Activated CD8-positive, alpha-beta memory T cell treated with anti-CD3 and anti-CD28 coated beads, Interleukin-2, amount 50 U/mL, for 1 hour (primary cell): ENCODE results near the gene GPR179.

ENCODE experiments used
- DNase-seq: peaks from one replicate; pipeline ENCODE4 v3.0.0-alpha.2; 2020; ENCODE audit errors: extremely low read depth

GPR179 gene

DNA sequence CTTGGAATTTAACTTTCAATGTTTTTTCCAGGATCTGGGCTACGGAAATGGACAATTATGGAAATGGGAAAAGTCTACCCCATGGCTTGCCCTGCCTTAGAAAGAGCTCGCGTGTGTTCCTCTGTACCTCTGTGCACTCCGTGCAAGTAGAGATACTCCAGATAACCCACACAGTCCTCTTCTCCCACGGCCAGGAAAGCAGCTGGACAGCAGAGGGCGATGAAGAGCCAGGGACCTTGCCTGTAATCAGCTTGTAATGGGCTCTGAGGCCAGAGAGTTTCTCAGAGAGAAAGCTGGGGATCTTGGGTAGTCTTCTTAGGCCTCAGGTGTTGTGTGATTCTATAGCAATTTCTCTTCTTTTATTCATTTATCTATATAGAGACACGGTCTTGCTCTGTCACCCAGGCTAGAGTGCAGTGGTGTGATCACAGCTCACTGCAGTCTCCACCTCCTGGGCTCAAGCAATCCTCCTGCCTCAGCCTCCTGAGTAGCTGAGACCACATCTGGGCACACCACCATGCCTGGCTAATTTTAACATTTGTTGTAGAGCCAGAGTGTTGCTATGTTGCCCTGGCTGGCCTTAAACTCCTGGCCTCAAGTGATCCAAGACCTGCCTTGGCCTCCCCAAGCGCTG is 5.5 kb upstream of the GPR179 start:
- peak; percentile 54 for DNase-seq

DNA sequence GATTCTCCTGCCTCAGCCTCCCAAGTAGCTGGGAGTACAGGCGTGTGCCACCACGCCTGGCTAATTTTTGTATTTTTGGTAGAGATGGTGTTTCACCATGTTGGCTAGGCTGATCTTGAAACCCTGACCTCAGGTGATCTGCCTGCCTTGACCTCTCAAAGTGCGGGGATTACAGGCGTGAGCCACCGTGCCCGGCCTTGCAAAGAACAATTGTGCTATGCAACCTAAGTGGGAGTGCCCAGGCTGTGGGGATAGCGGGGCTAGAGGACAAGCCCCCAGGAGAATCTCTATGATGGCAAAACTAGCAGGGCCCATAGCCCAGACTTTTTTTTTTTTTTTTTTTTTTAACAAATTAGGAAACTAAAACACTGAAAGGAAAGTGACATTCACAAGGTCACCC is 2.0 kb upstream of the GPR179 start:
- DNase-seq, result no peak

DNA sequence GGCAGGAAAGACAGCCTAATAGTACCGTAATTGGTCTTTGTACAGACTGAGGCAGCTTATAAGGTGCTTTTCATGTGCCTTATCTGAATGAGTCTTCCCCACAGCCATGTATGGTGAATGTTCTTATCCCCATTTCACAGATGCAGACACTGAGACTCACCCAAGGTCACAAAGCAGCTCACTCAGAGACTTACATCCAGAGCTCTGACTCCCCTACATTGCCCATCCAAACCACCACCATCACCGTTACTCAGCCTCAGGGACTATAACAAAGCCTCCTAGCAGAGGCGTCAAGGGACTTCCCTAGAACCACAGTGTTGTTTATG is 627 bp upstream of the GPR179 start:
- DNase-seq, result no peak

DNA sequence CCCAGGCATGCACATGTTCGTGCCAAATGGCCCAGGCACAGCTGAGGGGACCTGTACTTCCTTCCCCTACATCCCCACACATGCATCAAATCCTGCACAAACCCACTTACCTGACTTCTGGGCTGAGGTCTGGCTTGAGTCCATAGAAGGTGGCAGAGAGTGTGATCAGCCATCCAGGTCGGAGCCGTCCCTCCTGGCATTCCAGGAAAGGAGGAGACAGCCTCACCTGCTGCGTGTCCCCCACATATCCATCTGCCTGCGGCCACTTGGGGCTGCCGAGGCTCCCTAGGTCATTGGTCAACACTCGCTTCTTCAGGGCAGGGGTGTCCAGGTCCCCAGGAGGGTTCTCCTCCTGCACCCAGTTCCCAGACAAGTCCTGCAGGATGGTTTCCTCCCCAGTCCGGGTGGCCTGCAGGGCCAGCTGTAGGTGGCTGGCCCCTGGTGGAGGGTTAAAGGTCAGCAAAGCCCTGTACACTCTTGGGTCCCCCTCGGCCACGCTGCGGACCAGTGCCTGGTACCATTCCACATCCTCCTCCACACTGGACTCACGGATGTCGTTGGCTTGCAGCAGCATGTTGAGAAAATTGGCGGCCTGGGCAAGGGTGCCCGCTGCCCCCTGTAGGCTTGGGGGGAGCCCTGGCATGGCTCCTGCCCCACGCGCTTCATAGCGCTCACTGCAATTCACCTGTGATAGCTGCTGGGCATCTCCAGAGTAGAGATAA is 709 bp downstream of the GPR179 start:
- DNase-seq, result no peak

DNA sequence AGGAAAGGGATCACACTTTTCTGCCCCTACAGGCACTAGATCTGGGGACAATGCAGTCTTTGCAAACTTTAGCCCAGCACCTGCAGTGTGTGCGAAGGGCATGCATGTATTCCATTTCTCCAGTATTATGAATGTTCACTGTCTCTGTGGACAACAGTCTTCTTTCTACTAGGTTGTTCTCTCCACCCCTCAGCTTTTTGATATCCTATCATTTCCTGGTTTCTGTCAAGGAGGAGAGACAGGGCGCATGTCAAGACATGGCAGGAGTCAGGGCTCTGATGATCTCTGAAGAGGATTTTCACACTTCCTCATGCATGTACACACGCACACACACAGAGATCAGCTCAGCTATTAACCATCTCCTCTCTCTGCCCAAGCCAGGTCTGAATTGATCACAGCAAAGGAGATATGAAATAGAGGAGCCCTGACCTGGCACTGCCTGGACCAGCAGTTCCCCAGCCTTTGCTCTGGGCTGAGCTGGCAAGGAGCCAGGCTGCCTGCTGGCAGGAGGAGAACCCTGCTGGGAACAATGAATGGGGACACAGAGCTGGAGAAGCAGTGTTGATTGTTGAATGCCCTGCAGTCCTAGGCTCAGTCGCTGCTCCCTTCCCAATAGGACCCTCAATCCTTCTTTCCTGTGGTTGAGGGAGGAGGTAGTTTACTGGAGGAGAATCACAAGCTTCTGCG is 2.6 kb downstream of the GPR179 start:
- DNase-seq, result no peak

DNA sequence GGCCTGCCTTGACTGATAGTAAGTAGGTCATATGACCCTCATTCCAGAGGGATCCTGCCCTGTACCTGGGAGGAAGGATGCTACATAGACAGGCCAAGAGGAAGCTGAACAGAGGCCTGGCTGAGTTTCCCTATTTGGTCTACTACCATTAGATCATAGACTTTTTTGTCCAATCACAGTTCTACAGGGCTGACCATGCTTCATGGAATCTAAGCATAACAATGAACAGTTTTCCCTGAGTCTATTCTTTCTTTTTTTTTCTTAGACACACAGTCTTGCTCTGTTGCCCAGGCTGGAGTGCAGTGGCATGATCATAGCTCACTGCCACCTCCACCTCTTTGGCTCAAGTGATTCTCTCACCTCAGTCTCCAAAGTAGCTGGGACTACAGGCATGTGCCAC is 3.9 kb downstream of the GPR179 start:
- no peak for DNase-seq

DNA sequence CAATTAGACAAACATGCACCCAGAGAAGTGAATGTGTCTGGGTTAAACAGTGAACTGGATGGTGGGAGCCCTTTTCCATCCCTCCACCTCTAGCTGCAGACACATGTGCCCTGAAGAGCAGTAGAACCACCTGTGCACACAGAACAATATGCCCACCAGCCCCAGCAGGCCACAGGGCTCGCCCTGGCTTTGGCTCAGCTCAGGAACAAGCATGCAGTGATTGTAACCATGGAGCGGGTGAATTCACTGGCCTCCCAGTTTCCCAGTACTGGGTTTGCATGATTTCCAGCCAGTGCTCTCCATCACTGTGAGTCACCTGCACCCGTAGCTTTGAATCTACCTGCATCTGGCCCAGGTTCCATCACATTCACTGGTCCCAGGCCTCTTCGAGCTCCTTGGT is 5.2 kb downstream of the GPR179 start:
- no peak for DNase-seq

DNA sequence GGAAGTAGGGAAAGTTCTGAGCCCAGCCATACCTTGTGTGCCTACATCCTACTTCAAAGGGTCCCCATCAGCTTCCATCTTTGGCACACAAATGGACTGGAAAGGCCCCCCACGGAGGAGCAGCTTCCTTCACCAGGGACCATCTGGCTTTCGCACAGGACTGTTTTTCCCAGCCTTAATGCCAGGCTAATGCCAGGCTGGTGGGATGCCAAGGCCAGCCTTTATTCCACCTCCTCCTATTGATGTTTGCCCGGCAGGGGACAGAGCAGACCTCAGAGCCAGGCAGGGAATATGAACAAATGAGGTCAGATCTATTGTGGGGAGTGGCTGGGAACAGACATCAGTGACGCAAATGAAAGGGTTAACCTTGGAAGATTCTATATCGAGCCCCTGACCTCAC is 5.7 kb downstream of the GPR179 start:
- DNase-seq, result no peak

DNA sequence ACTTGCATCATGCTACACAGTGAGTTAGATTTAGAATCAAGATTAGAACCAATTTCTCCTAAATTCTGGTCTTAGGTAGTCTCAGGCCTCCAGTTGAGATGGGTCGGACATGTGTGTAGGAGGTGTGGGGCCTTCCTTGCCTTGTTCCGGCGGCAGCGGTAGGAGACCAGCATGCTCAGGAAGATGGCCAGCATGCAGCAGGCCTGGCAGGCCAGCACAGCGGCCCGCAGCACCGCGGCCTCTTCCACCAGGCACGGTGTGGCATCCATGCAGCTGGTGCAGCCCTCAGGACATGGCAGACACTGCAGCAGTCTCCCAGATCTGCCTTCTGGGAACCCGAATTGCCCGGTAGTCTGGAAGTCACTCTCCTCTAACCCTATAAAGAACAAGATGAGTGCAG is 6.9 kb downstream of the GPR179 start:
- no peak for DNase-seq

DNA sequence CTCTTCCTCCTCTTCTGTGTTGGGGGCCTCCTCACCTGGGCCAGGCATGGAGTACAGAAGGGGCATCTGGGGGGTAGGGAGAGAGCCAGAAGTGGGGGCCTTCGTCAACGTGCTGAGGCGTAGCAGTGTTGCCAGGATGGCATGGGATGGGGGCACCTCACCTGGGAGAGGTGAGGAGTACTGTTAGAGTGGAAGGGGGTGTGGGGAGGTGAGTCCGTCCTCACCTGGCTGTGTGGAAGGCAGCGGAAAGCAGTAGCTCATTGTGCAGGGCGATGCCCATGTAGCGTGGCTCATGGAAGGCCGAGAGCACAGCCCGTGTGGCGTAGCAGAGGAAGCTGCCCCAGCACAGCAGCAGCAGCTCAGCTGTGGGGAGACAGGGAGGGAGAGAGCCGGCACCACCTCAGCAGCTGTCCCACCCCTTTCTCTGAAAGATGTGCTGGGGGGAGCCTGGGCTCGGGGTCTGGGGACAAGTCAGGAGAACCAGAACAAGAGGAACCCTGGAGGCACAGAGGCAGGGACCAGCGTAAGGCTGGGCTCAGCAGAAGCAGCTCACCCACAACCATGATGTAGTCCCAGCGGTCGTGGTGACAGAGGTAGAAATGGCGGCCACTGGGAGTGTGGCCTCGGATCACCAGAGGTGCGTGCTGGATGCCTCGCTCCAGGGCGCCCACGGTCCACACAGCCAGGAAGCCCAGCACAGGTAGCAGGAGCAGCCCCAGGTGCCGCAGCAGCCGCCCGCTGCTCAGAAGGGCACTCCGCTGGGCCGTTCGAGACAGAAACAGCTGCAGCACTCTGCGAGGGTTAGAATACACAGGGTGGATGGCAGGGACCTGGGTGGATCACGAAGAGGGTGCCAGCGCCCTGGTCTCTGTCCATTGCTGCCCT is 9.0 kb downstream of the GPR179 start:
- no peak for DNase-seq

DNA sequence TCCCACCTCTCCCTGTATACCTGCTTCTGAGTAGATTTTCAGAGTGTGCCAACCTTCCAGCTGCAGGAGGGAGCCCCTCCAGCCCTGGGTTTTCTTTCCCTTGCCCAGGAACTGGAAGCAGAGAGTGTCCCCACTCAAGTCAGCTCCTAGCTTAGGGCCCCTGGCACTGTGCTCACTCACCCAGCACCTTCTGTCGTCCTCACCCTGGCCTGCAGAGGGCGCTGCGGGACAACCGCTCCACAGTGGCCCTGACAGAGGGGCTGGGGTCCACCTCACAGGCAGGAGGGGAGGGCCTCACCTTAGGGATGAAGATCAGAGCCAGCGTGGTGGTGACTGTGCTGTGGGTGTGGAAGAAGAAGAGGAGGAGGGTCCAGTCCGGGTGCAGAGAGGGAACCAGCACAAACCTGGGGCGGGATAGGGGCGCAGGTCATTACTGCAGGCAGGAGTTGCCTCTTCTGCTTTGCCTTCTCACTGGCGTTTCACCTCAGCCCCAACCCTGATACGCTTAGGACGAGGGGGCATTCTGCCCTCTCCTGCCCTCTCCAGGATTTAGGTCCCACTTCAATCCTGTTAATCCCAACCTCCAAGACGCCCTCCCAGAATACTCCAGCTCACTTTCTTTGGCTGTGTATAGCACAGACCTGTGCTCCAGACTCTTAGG is 10.0 kb downstream of the GPR179 start:
- DNase-seq, result no peak

DNA sequence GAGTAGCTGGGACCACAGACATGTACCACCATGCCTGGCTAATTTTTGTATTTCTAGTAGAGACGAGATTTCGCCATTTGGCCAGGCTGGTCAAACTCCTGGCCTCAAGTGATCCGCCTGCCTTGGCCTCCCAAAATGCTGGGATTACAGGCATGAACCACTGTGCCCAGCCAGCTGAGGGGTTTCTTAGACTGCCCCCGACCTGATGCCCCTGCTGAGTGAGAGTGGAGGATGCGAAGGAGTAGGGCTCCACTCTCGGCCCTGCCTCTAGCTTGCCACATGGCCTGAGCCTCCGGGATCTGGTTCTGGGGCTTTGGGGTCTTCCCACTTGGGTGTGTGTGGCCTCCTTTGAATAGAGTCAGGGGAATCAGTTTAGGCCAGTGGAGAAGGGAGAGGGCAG is 11.0 kb downstream of the GPR179 start:
- no peak for DNase-seq

DNA sequence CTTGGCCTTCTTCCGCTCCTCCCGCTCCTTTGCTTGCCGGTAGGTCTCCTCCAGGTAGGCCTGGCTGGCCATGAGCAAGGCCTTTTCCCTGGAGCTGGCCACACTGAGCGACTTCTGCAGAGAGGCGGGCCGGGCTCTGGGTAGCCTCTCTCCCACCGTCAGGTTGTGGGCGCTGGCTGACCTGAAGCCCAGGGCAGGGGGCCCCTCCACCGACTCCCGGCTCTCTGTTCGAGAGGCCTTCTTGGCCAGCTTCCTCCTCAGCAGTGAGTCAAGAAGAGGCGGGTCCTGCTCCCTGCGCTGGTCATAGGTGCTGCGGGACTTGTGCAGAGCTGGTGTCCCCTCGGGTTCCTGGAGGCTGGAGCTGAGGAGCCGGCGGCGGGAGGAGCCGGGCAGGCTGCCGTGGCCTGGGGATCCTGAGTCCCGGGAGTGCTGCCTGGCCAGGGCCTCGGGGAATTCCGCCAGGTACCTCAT is 12.8 kb downstream of the GPR179 start:
- no peak for DNase-seq

DNA sequence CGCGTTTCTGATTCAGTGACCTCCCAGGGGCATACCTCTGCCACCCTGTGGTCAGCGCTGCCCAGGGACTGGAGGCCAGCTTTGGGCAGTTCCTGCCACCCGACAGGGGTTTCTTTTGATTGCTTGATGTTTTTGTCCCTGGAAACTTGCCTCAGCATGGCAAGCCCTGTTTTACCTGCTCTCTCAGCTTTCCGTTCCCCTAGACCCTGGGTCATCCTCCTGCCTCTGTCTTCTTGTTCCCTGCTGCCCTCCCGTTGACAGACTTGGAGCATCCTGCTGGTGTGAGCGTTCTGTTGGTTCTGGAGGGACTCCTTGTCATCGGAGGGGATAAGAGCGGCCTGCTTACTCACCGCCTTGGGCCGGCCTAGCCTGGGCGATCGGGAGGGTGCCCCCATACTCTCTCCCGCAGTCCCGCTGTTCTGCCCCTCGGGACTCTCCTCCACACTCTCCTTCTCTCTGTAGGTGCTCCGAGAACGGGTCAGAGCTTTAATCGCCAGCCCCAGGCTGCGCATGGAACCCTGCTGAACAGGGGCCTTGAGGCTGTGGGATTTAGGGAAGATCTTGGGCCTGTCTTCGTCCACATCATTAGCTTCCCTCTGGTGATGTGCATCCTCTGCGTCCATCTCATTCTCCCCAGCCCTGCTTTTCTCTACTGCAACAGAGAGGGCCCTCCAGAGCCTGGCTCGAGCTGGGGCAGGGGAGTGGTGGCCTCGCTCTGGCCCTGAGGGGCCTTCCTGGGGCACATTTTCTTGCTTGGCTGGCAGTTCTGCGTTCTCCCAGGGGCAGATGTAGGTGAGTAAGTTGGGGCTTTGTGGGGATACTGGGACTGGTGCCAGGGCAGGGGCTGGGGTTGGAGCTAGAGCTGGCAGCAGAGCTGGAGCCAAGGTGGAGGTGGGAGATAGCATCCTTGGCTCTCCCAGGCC is 13.7 kb downstream of the GPR179 start:
- DNase-seq, result no peak

DNA sequence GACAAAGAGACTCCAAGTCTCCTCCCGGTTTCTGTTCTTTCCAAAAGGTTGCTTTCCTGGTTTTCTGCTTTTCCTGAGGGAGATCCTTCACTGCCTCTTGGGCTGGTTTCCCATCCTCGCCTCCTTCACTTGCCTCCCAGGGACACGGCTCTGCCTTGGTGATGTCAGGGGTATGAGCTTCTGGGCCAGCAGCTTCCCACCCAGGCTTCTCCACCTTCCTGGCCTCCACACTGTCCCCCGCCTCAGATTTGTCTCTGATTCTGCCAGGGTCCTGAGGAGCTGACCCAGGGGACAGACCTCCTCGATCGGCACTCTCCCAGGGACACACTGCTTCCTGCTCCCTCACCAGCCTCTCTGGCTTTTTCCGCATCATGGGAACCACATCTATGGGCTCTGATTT is 14.5 kb downstream of the GPR179 start:
- DNase-seq, result no peak

DNA sequence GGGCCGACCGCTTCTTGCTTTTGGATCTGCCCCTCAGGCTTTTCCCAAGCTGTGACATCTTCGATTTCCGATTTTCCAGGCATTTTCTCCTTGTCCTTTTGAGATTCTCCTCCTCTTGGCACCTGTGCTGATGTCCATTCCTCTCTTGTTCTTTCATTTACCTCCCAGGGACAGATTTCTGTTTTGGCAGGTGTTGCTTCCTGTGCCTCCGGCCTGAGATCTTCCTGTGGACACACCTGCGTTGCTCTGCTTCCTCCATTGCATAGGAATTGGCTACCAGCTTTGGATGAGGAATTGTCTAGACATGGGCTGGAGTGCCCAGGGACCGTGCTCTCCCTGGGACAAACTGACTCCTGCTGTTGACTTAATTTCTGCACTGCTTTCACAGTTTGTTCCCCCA is 15.1 kb downstream of the GPR179 start:
- no peak for DNase-seq

DNA sequence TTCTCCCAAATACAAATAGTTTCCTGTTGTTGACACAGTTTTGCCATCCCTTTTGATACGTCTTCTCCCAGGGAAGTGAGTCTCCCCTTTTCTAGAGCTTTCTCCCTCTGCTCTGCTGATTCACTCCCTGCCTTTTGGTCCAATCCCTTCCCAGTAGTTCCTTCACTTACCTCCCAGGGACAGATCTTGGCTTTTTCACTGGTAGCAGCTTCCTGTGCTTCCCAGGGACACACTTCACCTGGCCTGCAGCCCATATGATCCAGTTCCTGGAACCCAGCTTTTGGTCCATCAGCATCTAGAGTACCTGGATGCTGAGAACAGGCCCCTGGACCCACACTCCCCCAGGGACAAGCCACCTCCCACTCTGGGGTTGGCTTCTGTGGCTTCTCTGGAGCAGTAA is 15.8 kb downstream of the GPR179 start:
- no peak for DNase-seq

DNA sequence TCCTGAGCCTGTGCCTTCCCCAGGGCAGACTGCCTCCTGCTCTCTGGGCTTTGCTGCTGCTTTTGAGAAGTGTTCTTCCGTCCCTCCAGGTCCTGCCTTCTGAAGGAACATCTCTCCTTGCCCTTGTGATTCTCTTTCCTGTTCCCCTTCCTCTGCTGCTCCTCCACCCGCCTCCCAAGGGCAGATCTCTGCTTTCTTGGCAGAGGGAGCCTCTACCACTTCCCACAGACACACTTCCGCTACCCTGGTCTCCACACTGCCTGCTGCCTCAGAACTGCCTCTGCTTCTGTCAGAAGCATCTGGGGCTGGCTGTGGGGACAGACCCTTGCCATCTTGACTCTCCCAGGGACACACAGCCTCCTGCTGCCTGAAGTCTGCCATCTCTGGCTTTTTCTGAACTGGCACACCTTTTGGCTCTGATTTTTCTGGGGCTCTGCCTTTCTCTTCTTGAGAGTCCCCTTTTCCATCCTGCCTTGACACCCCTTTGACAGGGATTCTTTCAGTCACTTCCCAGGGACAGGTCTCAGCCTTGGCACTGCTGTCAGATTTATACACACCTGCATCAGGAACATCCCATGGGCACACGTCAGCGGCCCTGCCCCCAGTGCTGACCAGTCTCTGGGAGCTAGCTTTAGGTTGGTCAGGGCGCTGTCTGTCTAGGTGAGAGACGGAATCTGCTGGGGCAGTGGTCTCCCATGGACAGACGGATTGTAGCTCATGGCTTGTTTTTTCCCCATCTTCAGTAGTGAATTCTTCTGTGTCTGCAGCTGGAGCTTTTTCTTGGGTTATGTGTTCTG is 16.6 kb downstream of the GPR179 start:
- no peak for DNase-seq

DNA sequence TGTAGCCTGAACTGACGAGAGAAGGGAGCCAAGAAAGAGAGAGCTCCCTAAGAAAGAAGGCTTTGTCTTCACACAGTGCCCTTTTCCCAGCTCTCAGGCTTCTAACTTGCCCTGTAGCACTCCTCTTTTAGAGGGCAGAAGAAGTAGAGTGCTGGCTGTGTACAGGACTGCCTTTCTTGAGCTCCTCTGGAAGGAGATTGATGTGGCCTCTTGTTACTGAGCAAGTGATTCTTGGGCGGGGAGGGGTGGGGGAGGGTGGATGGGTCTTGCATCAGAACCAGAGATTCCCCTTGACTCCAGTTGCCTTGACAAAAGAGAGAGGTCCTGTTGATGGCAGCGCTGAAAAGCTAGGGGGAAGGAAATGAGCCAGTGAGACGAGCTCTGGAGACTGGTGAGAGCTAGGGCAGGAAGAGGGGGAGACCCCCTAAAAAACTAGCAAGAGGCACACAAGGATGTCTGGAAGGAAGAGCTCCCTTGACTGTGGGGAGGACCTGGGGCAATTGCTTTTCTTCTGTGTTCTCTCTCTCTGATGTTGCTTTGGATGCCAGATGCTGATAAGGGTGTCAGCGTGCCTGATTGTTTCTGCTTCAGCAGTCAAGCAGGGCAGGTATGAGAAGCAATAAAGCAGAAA is 18.4 kb downstream of the GPR179 start:
- no peak for DNase-seq
